ENCODE data around the gene DNAJC6. TPM values are rescaled to one million over a fixed set of nuclear protein-coding genes. Genes with fewer than 3 reads are reported as not detected.
A peak's percentile ranks its signal among the peaks of the same experiment; 100 is the strongest.

Gene DNAJC6
- total and polyA plus RNA-seq, 2 of the 13 experiments (the other 11 are each of a cell fraction or from before 2014, with no cell fraction given) = 1.0 to 1.6 TPM

- TF ChIP-seq TIGD3 (CRISPR knock-in tag; IDR thresholded peaks at IDR 0.05; ENCODE audit: borderline replicate concordance) (no peak), PCBP2 (optimal IDR thresholded peaks at IDR 0.05; ENCODE audit: low read depth, low read length, poor library complexity, severe bottlenecking) (no peak), ZNF563 (CRISPR knock-in tag; IDR thresholded peaks at IDR 0.05) (peak; percentile 95), CBX2 (IDR thresholded peaks at IDR 0.05; ENCODE audit: low read depth, low read length) (no peak), CBX2 (CRISPR knock-in tag; IDR thresholded peaks at IDR 0.05; ENCODE audit: low read depth) (0 out of 2 replicates have a peak, but pooled peaks have one; percentile 79), ZNF724P (CRISPR knock-in tag; IDR thresholded peaks at IDR 0.05; ENCODE audit: borderline replicate concordance) (peak; percentile 75), ZNF879 (CRISPR knock-in tag; IDR thresholded peaks at IDR 0.05) (no peak), YEATS2 (CRISPR knock-in tag; IDR thresholded peaks at IDR 0.05; ENCODE audit: borderline replicate concordance) (peak; percentile 27; the same call in 1 of the 2 replicates), ZNF326 (CRISPR knock-in tag; IDR thresholded peaks at IDR 0.05; ENCODE audit: borderline replicate concordance) (no peak), CAMTA2 (CRISPR knock-in tag; IDR thresholded peaks at IDR 0.05; ENCODE audit: borderline replicate concordance) (no peak), ZNF33A (CRISPR knock-in tag; IDR thresholded peaks at IDR 0.05; ENCODE audit: borderline replicate concordance) (no peak), FOXJ3 (CRISPR knock-in tag; IDR thresholded peaks at IDR 0.05; ENCODE audit: borderline replicate concordance) (peak; percentile 23; the same call in 1 of the 2 replicates), EEA1 (CRISPR knock-in tag; IDR thresholded peaks at IDR 0.05; ENCODE audit: borderline replicate concordance) (peak; percentile 88; the same call in 1 of the 2 replicates), FOXP4 (CRISPR knock-in tag; IDR thresholded peaks at IDR 0.05) (peak; percentile 25; the same call in 1 of the 2 replicates), FOXK2 (IDR thresholded peaks at IDR 0.05) (no peak), ZNF335 (CRISPR knock-in tag; IDR thresholded peaks at IDR 0.05) (no peak), ZNF580 (CRISPR knock-in tag; IDR thresholded peaks at IDR 0.05; ENCODE audit: borderline replicate concordance, low read depth) (peak; percentile 61; the same call in 1 of the 2 replicates), HMG20B (CRISPR knock-in tag; conservative IDR thresholded peaks at IDR 0.05) (0 out of 2 replicates have a peak, but pooled peaks have one; percentile 53), ZNF737 (CRISPR knock-in tag; IDR thresholded peaks at IDR 0.05; ENCODE audit: borderline replicate concordance) (no peak), ATF3 (CRISPR knock-in tag; IDR thresholded peaks at IDR 0.05) (0 out of 2 replicates have a peak, but pooled peaks have one; percentile 43), ZNF101 (CRISPR knock-in tag; IDR thresholded peaks at IDR 0.05; ENCODE audit: borderline replicate concordance, low read depth) (no peak), TRIM22 (IDR thresholded peaks at IDR 0.05) (no peak), RAD21 (CRISPR knock-in tag; IDR thresholded peaks at IDR 0.05) (peak; percentile 38), ZMYM3 (CRISPR knock-in tag; IDR thresholded peaks at IDR 0.05) (peak; percentile 58; the same call in 1 of the 2 replicates), ZNF549 (CRISPR knock-in tag; IDR thresholded peaks at IDR 0.05) (no peak)
Measured at GRCh38 chr1:65420590-65421350, 111.4 kb downstream of the DNAJC6 start, which contains the start of the genes LEPR and LEPROT (continued).
